ENCODE measurements around the gene SPACA9. TPM values are rescaled to one million over a fixed set of nuclear protein-coding genes. Genes with fewer than 3 reads are reported as not detected.

SPACA9 gene
- total and polyA plus RNA-seq, 10 donors = 1.1 to 5.6 (median 2.5) TPM

GRCh38 chr9:132905726-132906125 lies 27.0 kb downstream of the SPACA9 start:
- no peak for DNase-seq
- Histone ChIP-seq H3K9me3 (no peaks in the 10 kb centered on the region), H3K4me1 (peaks cover 0 to 25% (median 3%) of the 10 kb centered on the region in 6 donors), H3K27ac (no peak overlapping the region), H3K27me3 (replicated peaks in 1 of 7) (no peaks in the 10 kb centered on the region), H3K4me3 (no peak overlapping the region), H3K36me3 (peaks cover 2 to 95% (median 66%) of the 10 kb centered on the region in 6 donors)
- TF ChIP-seq POLR2AphosphoS5 (IDR thresholded peaks at IDR 0.05) (no peak), CTCF (IDR thresholded peaks at IDR 0.05 in 8 of 11, conservative IDR thresholded peaks at IDR 0.05 in 3 of 11) (no peak), POLR2A (IDR thresholded peaks at IDR 0.05) (no peak)
- 94 to 97% (median 96%) methylated on average over 12 of the region's 12 CpGs for WGBS, 5 donors
- intact Hi-C loops (cut with DNase I; ENCODE audit: low total_unique reads) = no loop called here

GRCh38 chr9:132908635-132909034 lies 29.9 kb downstream of the SPACA9 start:
- Histone ChIP-seq H3K4me3 (no peak overlapping the region), H3K27me3 (replicated peaks in 1 of 7) (no peaks in the 10 kb centered on the region), H3K27ac (no peak overlapping the region), H3K4me1 (peaks cover 0 to 13% (median 0%) of the 10 kb centered on the region in 6 donors), H3K36me3 (peaks cover 7 to 98% (median 66%) of the 10 kb centered on the region in 6 donors), H3K9me3 (no peaks in the 10 kb centered on the region)
- intact Hi-C loops (cut with DNase I; ENCODE audit: low total_unique reads) = no loop called here
- no peak for DNase-seq
- 83 to 88% (median 86%) methylated on average over 7 of the region's 7 CpGs for WGBS, 5 donors
- TF ChIP-seq POLR2A (IDR thresholded peaks at IDR 0.05) = no peak
- TF ChIP-seq POLR2AphosphoS5 (IDR thresholded peaks at IDR 0.05) = no peak
- TF ChIP-seq CTCF (IDR thresholded peaks at IDR 0.05 in 8 of 11, conservative IDR thresholded peaks at IDR 0.05 in 3 of 11) = no peak

GRCh38 chr9:132909311-132909710 lies 30.6 kb downstream of the SPACA9 start:
- DNase-seq = no peak
- intact Hi-C loops (cut with DNase I; ENCODE audit: low total_unique reads) = no loop called here
- no peaks in the 10 kb centered on the region for H3K9me3 ChIP-seq
- 86 to 93% (median 91%) methylated on average over 2 of the region's 2 CpGs for WGBS, 5 donors
- H3K4me3 ChIP-seq = no peak overlapping the region
- no peak overlapping the region for H3K27ac ChIP-seq
- peaks cover 7 to 96% (median 63%) of the 10 kb centered on the region in 6 donors for H3K36me3 ChIP-seq
- peaks cover 0 to 13% (median 0%) of the 10 kb centered on the region in 6 donors for H3K4me1 ChIP-seq
- no peaks in the 10 kb centered on the region for H3K27me3 ChIP-seq (replicated peaks in 1 of 7)
- TF ChIP-seq POLR2AphosphoS5 (IDR thresholded peaks at IDR 0.05) (no peak), POLR2A (IDR thresholded peaks at IDR 0.05) (no peak), CTCF (IDR thresholded peaks at IDR 0.05 in 8 of 11, conservative IDR thresholded peaks at IDR 0.05 in 3 of 11) (no peak)

GRCh38 chr9:132910376-132910775 lies 31.7 kb downstream of the SPACA9 start:
- Histone ChIP-seq H3K4me1 (peaks cover 0 to 13% (median 0%) of the 10 kb centered on the region in 6 donors), H3K36me3 (peaks cover 7 to 96% (median 62%) of the 10 kb centered on the region in 6 donors), H3K9me3 (no peaks in the 10 kb centered on the region), H3K4me3 (no peak overlapping the region), H3K27ac (no peak overlapping the region), H3K27me3 (replicated peaks in 1 of 7) (no peaks in the 10 kb centered on the region)
- TF ChIP-seq CTCF (IDR thresholded peaks at IDR 0.05 in 8 of 11, conservative IDR thresholded peaks at IDR 0.05 in 3 of 11) = no peak
- TF ChIP-seq POLR2AphosphoS5 (IDR thresholded peaks at IDR 0.05) = no peak
- no peak for TF ChIP-seq POLR2A (IDR thresholded peaks at IDR 0.05)
- intact Hi-C loops (cut with DNase I; ENCODE audit: low total_unique reads) = no loop called here
- 88 to 98% (median 95%) methylated on average over 6 of the region's 6 CpGs for WGBS, 5 donors
- no peak for DNase-seq
